Mesodermal cell (in vitro differentiated cells): ENCODE measurements around the gene SP140.
"Not testable (repeated sequence)": the region's sequence is repeated elsewhere in the genome, so short reads cannot be mapped to it uniquely, and the experiment has no call there.

ENCODE experiments used
- H3K27ac ChIP-seq: 2 replicates; pipeline ENCODE4 v1.7.0; 2013; ENCODE audit warnings: mild to moderate bottlenecking, low read depth, low read length, moderate library complexity; ENCODE audit not compliant: severe bottlenecking
- H3K36me3 ChIP-seq: 2 replicates; pipeline ENCODE4 v1.7.1; 2013; ENCODE audit warnings: mild to moderate bottlenecking, low read length, moderate library complexity; ENCODE audit not compliant: control insufficient read depth, insufficient read depth
- H3K4me1 ChIP-seq: one replicate; pipeline ENCODE4 v1.7.1; 2013; ENCODE audit warnings: mild to moderate bottlenecking, low read length; ENCODE audit not compliant: insufficient read depth, control insufficient read depth, poor library complexity, severe bottlenecking
- H3K4me3 ChIP-seq: 2 replicates; pipeline ENCODE4 v1.7.0; 2013; ENCODE audit warnings: low read length, control low read depth, mild to moderate bottlenecking; ENCODE audit not compliant: insufficient read depth, poor library complexity, severe bottlenecking; ENCODE audit errors: extremely low read depth
- H3K9me3 ChIP-seq: 2 replicates; pipeline ENCODE4 v1.7.1; 2013; ENCODE audit warnings: mild to moderate bottlenecking, low read length, moderate library complexity; ENCODE audit not compliant: control insufficient read depth
- WGBS, 2 experiments: methylation state at CpG; one replicate each; pipeline ENCODE4 v1.1.5; 2013; ENCODE audit warnings: missing lambda C conversion rate in 2 of 2; ENCODE audit not compliant: insufficient coverage in 2 of 2; 5-methylcytosine and 5-hydroxymethylcytosine counted together

The SP140 gene

DNA sequence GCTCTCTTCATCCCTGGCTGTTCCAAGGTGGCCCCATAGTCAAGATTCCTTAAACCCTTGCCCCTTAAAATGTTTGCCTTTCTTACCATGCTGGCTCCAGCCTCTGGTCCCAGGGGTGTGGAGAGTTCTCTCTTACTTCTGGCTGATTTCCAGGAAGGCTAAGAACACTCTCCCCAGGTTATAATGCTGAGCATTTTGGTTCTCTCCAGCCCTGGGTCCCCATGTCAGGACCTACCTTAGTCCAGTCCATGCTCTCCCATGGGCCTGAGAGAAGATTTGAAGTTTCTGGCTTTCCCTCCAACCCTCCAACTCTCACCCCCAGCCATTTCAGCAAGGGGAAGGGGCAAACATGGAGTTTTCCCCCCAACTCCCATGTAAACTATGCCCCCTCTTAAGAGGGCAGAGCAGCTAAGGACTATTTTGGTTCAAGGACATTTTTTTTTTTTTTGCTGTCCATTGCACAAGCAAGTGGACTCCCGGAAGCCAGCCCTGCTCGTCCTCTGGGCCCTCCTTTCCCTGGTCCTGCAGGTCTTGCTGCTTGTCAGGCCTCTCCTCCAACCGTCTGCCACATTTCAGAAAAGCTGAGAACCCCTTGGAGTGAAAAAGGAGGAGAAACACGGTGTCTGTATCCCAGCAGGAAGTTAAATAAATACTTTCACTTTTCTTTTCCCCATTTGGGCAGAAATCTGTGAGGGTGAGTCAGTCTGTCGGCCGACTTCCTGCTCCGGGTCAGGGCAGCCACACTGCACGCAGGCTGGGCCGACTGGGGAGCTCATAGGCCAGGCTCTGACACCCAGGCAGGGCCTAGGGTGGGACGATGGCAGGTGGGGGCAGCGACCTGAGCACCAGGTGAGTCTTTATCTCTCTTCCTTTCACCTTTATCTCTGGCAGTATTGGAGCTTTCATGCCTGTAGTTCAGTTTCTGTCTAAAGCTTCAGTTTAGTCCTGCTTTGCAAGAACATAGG is 101.2 kb downstream of the SP140 start, which contains the start of gene SP140L:
Gene SP140L (plus strand): TSS at position 741 of the 965 bp plus-strand sequence. CDS start 77 bp downstream, at position 818.
- Histone ChIP-seq H3K36me3 (no peaks in the 10 kb centered on the region), H3K27ac (peak within 1 kb of the TSS; percentile 49), H3K9me3 (peaks cover 8% of the 10 kb centered on the region), H3K4me3 (no peak within 1 kb of the TSS), H3K4me1 (peaks cover 6% of the 10 kb centered on the region)
- WGBS, 2 experiments: 66 to 75% methylated on average over 2 to 8 of the region's 11 CpGs

DNA sequence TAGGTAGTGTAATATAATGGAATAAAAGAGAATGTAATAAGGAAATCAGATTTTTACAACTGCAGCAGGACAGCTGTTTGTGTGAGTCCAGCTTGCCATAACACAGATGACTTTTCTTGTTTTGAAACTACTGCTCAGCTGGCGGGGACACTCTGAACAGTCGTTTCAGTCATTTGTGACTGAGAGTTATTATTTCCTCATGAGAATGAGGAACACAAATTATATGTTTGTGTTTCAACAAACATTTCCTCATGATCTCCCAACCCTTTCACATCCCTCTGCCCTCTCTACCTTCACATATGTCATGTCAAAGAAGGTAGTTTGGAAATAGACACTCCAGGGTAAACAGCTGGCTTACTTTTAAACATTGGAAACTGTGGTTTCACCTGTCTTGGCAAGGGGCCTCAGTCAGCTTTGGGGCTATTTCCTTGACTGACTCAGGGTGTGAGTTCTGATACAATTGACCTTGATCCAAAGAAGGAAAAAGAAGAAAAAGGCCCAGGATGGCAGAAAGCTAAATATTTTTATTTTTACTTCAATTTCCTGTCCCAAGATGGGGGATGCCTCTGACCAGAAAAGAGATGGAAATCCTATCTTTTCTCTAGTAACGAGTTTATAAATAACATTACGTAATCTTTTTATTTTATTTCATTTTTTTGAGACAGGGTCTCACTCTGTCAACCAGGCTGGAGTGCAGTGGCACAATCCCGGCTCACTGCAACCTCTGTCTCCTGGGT is 102.0 kb downstream of the SP140 start:
- H3K4me3 ChIP-seq: no peak overlapping the region
- H3K9me3 ChIP-seq: peaks cover 6% of the 10 kb centered on the region
- WGBS, 2 experiments: no CpG with 5 or more reads among the region's 5 CpGs

DNA sequence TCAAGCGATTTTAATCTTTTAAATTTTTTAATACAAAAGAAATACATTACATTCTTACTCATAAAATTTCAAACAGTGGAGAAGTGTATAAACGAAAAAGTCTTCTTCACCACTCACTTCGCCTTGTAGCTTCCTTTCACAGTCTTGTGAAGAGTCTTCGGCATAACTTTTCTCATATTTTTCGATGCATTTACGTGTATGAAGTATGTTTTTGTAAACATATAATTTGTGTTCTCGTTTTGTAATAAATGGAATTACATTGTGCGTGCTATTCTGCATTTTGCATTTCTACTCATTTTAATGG is 102.6 kb downstream of the SP140 start:
- WGBS, 2 experiments: 100% methylated on average over 4 of the region's 8 CpGs; no CpG with 5 or more reads in 1 of the 2 experiments
- Histone ChIP-seq H3K9me3 (peaks cover 3% of the 10 kb centered on the region), H3K4me3 (no peak overlapping the region), H3K36me3 (no peaks in the 10 kb centered on the region), H3K4me1 (peaks cover 6% of the 10 kb centered on the region), H3K27ac (no peak overlapping the region)

More for the DNA sequence above, 102.0 kb downstream of the SP140 start:
- Histone ChIP-seq H3K36me3 (no peaks in the 10 kb centered on the region), H3K27ac (no peak overlapping the region), H3K4me1 (peaks cover 6% of the 10 kb centered on the region)

DNA sequence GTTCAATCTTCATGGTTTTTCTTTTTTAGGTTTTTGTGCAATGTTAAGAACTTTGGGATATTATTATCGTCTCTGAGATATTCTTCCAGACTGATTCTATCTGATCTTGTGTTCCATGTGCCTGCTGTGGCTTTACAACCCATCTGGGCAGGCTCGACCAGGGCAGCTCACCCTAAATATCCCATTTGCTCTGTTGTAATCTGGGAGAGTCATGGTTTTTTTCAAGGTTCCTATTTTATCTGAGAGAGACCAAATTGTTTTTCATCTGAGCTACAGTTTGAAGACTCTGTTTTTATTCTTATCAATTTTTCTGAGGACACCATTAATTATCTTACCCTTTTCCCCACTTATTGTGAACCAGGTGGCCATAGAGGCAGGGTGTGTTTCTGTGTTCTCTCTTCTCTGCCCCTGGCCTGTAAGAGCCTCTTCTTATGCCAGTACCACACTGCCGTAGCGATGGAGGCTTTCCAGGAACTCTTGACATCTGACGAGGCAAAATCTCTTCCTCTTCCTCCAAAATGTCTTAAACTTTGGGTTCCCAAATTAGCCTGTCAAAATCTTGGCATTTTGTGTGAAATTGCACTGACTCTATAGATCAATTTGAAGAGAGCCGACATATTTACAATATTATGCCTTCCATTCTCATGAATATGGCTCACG is 104.5 kb downstream of the SP140 start:
- WGBS, 2 experiments: 80 to 96% methylated on average over 1 to 3 of the region's 7 CpGs
- H3K9me3 ChIP-seq: no peaks in the 10 kb centered on the region
- H3K4me3 ChIP-seq: no peak overlapping the region
- peaks cover 6% of the 10 kb centered on the region for H3K4me1 ChIP-seq
- H3K27ac ChIP-seq: no peak overlapping the region
- no peaks in the 10 kb centered on the region for H3K36me3 ChIP-seq

DNA sequence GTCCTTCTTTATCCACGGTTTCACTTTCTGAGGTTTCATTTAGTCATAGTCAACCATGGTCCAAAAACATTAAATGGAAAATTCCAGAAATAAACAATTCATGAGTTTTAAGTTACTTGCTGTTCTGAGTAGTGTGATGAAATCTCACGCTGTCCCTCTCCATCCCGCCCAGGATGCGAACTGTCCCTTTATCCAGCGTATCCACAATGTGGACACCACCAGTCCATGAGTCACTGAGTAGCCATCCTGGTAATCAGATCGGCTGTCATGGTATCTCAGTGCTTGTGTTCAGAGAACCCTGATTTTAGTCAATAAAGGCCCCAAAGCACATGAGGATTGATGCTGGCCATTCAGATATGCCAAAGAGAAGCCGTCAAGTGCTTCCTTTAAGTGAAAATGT is 105.2 kb downstream of the SP140 start:
- no peak overlapping the region for H3K4me3 ChIP-seq
- H3K9me3 ChIP-seq: no peaks in the 10 kb centered on the region
- 93 to 96% methylated on average over 4 to 5 of the region's 7 CpGs for WGBS, 2 experiments
- H3K27ac ChIP-seq: no peak overlapping the region
- H3K36me3 ChIP-seq: no peaks in the 10 kb centered on the region
- peaks cover 6% of the 10 kb centered on the region for H3K4me1 ChIP-seq

DNA sequence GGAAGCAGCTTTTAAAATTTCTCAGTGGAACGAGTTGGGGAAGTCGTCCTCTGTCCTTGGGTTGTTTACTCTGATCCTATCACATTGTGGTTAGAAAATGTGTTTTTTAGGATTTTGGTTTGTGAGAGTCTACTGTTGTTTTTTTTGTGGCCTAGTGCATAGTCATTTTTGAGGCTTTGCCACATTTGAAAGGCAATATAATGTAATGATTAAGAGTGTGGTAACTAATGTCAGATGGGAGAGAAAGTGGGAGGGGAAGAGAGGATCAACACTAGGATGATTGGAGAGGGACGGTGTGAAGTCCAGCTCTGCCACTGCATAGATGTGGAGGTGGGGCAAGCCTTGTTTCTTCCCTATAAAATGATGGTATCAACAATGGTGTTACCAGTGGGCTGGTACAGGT is 109.9 kb downstream of the SP140 start:
- no peak overlapping the region for H3K27ac ChIP-seq
- no peaks in the 10 kb centered on the region for H3K36me3 ChIP-seq
- H3K9me3 ChIP-seq: no peaks in the 10 kb centered on the region
- no peak overlapping the region for H3K4me3 ChIP-seq
- 74% methylated on average over 3 of the region's 3 CpGs for WGBS, 2 experiments
- H3K4me1 ChIP-seq: no peaks in the 10 kb centered on the region

DNA sequence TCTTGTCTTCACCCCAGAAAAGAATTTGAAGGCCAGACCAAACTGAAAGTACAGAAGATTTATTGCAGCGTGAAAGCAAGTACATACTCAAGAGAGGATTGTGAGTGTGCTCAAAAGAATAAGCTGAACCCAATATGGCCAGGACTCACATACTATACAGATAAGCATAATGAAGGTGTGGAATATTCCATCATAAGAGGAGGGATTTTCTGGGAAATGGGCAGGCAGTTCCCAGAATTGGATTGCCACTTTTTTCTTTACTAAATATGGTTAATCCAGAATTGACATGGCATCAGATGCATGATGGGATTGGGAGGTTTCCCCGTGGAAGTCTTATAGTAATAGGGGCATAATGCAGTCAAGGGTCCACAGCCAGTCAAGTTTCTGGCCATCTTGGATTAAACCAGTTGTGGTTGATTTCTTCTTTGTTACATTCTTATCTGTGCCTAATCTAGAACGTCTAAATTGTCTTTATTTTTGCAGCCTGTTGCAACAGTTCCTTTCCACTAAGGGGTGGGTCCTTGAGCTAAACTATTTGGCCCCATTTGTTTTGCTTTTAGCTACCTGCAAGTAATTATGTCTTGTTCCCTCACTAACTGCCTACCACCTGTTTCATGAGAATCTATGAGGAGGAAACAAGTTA is 110.4 kb downstream of the SP140 start:
- 83 to 91% methylated on average over 1 of the region's 3 CpGs for WGBS, 2 experiments
- Histone ChIP-seq H3K36me3 (no peaks in the 10 kb centered on the region), H3K4me1 (no peaks in the 10 kb centered on the region), H3K27ac (no peak overlapping the region), H3K4me3 (no peak overlapping the region), H3K9me3 (no peaks in the 10 kb centered on the region)

DNA sequence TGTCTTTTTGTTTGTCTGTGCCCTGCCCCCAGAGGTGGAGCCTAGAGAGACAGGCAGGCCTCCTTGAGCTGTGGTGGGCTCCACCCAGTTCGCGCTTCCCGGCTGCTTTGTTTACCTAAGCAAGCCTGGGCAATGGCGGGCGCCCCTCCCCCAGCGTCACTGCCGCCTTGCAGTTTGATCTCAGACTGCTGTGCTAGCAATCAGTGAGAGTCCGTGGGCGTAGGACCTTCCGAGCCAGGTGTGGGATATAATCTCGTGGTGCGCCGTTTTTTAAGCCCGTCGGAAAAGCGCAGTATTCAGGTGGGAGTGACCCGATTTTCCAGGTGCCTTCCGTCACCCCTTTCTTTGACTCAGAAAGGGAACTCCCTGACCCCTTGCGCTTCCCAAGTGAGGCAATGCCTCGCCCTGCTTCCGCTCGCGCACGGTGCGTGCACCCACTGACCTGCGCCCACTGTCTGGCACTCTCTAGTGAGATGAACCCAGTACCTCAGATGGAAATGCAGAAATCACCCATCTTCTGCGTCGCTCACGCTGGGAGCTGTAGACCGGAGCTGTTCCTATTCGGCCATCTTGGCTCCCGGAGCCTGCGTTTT is 116.5 kb downstream of the SP140 start:
- H3K4me1 ChIP-seq, H3K27ac ChIP-seq, H3K36me3 ChIP-seq, H3K4me3 ChIP-seq, H3K9me3 ChIP-seq: not testable (repeated sequence)
- 65% methylated on average over 5 of the region's 33 CpGs; no CpG with 5 or more reads in 1 of the 2 experiments for WGBS, 2 experiments

DNA sequence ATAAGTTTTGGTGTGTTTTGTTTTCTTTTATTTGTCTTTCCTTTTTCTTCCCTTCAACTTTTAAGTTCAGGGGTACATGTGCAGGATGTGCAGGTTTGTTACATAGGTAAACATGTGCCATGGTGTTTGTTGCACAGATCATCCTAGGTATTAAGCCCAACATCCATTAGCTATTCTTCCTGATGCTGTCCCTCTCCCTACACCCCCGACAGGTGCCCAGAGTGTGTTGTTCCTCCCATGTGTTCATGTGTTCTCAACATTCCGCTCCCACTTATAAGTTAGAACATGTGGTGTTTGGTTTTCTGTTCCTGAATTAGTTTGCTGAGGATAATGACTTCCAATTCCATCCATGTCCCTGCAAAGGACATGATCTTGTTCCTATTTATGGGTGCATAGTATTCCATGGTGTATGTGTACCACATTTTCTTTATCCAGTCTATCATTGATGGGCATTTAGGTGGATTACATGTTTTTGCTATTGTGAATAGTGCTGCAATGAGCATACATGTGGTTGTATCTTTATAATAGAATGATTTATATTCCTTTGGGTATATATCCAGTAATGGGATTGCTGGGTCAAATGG is 117.6 kb downstream of the SP140 start:
- not testable (repeated sequence) for H3K27ac ChIP-seq, H3K4me1 ChIP-seq, H3K36me3 ChIP-seq, H3K9me3 ChIP-seq, H3K4me3 ChIP-seq
- no CpG with 5 or more reads among the region's 2 CpGs for WGBS, 2 experiments

DNA sequence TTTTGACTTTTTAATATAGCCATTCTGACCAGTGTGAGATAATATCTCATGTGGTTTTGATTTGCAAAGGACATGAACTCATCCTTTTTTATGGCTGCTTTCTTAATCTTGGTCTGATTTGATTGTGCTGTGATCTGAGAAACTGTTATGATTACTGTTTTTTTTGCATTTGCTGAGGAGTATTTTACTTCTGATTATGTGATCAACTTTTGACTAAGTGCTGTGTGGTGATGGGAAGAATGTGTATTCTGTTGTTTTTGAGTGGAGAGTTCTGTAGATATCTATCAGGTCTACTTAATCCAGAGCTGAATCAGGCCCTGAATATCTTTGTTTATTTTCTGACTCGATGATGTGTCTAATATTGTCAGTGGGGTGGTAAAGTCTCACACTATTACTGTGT is 118.2 kb downstream of the SP140 start:
- Histone ChIP-seq H3K4me1 (peaks cover 2% of the 10 kb centered on the region), H3K36me3 (no peaks in the 10 kb centered on the region), H3K27ac (no peak overlapping the region), H3K4me3 (no peak overlapping the region), H3K9me3 (peaks cover 5% of the 10 kb centered on the region)
- 40% methylated on average over 1 of the region's 1 CpG; no CpG with 5 or more reads in 1 of the 2 experiments for WGBS, 2 experiments
